ENCODE measurements around the gene CCR1.

- no peak for TF ChIP-seq CTCF (conservative IDR thresholded peaks at IDR 0.05; ENCODE audit: low read length)
- no peak for TF ChIP-seq EZH2phosphoT487 (IDR thresholded peaks at IDR 0.05; ENCODE audit: borderline replicate concordance, low read depth, low read length)
These were observed 7.8 kb upstream of the CCR1 start for GRCh38 chr3:46215810-46216414.
